Mammary epithelial cell (primary cell): ENCODE data around the gene ALKBH7.

Experiments
- CTCF ChIP-seq, 2 donors: IDR thresholded peaks in 1 of 2; conservative IDR thresholded peaks in 1 of 2; 2 replicates each; pipeline ENCODE4 v1.5.1; 2011 to 2012; ENCODE audit warnings: inconsistent platforms in 2 of 2, low read length in 2 of 2, mild to moderate bottlenecking in 2 of 2, control low read depth in 1 of 2, low read depth in 1 of 2; ENCODE audit not compliant: insufficient read depth in 1 of 2; ENCODE audit errors: extremely low read depth in 1 of 2
- EZH2 ChIP-seq: IDR thresholded peaks from 2 replicates; pipeline ENCODE4 v1.6.1; 2012; ENCODE audit warnings: low read length, inconsistent platforms, borderline replicate concordance

GRCh38 chr19:6373813-6374108, 1.2 kb downstream of the ALKBH7 start:
- no peak for TF ChIP-seq CTCF (conservative IDR thresholded peaks at IDR 0.05 in 1 of 2, IDR thresholded peaks at IDR 0.05 in 1 of 2; ENCODE audit: extremely low read depth in 1 of 2, insufficient read depth in 1 of 2, low read depth in 1 of 2, low read length in 2 of 2)
- no peak for TF ChIP-seq EZH2
